ENCODE measurements around the gene TUG1.

TUG1 gene

GRCh38 chr22:30968924-30969531, at the start of gene TUG1:
TSS of gene TUG1 (plus strand) at chr22:30969265.
- Mint-ChIP-seq H3K9me3 (peaks cover 63% of the 10 kb centered on the region), H3K36me3 (ENCODE audit: low read depth) (peaks cover 81% of the 10 kb centered on the region), H3K4me1 (ENCODE audit: low read depth) (peaks cover 37% of the 10 kb centered on the region)

GRCh38 chr22:30919973-30920372, 49.1 kb upstream of the TUG1 start:
- H3K4me1 Mint-ChIP-seq (ENCODE audit: low read depth), result peaks cover 12% of the 10 kb centered on the region
- peaks cover 14% of the 10 kb centered on the region for H3K36me3 Mint-ChIP-seq (ENCODE audit: low read depth)
- H3K4me3 Mint-ChIP-seq, result no peak overlapping the region
- no peaks in the 10 kb centered on the region for H3K27me3 Mint-ChIP-seq (ENCODE audit: low read depth)
- H3K9me3 Mint-ChIP-seq, result peaks cover 6% of the 10 kb centered on the region
- DNase-seq (ENCODE audit: low spot score), result no peak
- H3K27ac Mint-ChIP-seq, result no peak overlapping the region

More at GRCh38 chr22:30968924-30969531, at the start of gene TUG1:
- H3K27me3 Mint-ChIP-seq (ENCODE audit: low read depth), result no peaks in the 10 kb centered on the region
- H3K27ac Mint-ChIP-seq, result peak within 1 kb of the TSS; percentile 99
- DNase-seq (ENCODE audit: low spot score), result peak; percentile 97
- H3K4me3 Mint-ChIP-seq, result peak within 1 kb of the TSS; percentile 96

- peak overlapping the region; percentile 41 for H3K27ac Mint-ChIP-seq
- H3K4me1 Mint-ChIP-seq (ENCODE audit: low read depth), result peaks cover 12% of the 10 kb centered on the region
- peak overlapping the region; percentile 64 for H3K4me3 Mint-ChIP-seq
- peaks cover 5% of the 10 kb centered on the region for H3K9me3 Mint-ChIP-seq
- DNase-seq (ENCODE audit: low spot score), result peak; percentile 71
- H3K27me3 Mint-ChIP-seq (ENCODE audit: low read depth), result no peaks in the 10 kb centered on the region
- H3K36me3 Mint-ChIP-seq (ENCODE audit: low read depth), result peaks cover 15% of the 10 kb centered on the region
Measured at GRCh38 chr22:30920407-30920806, 48.7 kb upstream of the TUG1 start.

GRCh38 chr22:30921108-30921507, 48.0 kb upstream of the TUG1 start:
- peaks cover 12% of the 10 kb centered on the region for H3K4me1 Mint-ChIP-seq (ENCODE audit: low read depth)
- H3K4me3 Mint-ChIP-seq, result peak overlapping the region; percentile 64
- no peaks in the 10 kb centered on the region for H3K9me3 Mint-ChIP-seq
- no peaks in the 10 kb centered on the region for H3K27me3 Mint-ChIP-seq (ENCODE audit: low read depth)
- peak overlapping the region; percentile 67 for H3K27ac Mint-ChIP-seq
- H3K36me3 Mint-ChIP-seq (ENCODE audit: low read depth), result peaks cover 18% of the 10 kb centered on the region
- DNase-seq (ENCODE audit: low spot score), result no peak

GRCh38 chr22:30922151-30922611, 46.9 kb upstream of the TUG1 start:
- peak; percentile 79 for DNase-seq (ENCODE audit: low spot score)
- Mint-ChIP-seq H3K4me3 (peak overlapping the region; percentile 64), H3K9me3 (no peaks in the 10 kb centered on the region), H3K36me3 (ENCODE audit: low read depth) (peaks cover 28% of the 10 kb centered on the region), H3K27me3 (ENCODE audit: low read depth) (no peaks in the 10 kb centered on the region), H3K4me1 (ENCODE audit: low read depth) (peaks cover 12% of the 10 kb centered on the region), H3K27ac (peak overlapping the region; percentile 67)

GRCh38 chr22:30923168-30923900, 45.7 kb upstream of the TUG1 start:
- Mint-ChIP-seq H3K4me3 (no peak overlapping the region), H3K27me3 (ENCODE audit: low read depth) (no peaks in the 10 kb centered on the region), H3K4me1 (ENCODE audit: low read depth) (peaks cover 12% of the 10 kb centered on the region), H3K27ac (peak overlapping the region; percentile 45), H3K9me3 (no peaks in the 10 kb centered on the region), H3K36me3 (ENCODE audit: low read depth) (peaks cover 33% of the 10 kb centered on the region)
- DNase-seq (ENCODE audit: low spot score), result no peak

- no peak for DNase-seq (ENCODE audit: low spot score)
- Mint-ChIP-seq H3K4me1 (ENCODE audit: low read depth) (peaks cover 8% of the 10 kb centered on the region), H3K9me3 (no peaks in the 10 kb centered on the region), H3K4me3 (no peak overlapping the region), H3K36me3 (ENCODE audit: low read depth) (peaks cover 36% of the 10 kb centered on the region), H3K27ac (no peak overlapping the region), H3K27me3 (ENCODE audit: low read depth) (no peaks in the 10 kb centered on the region)
Measured at GRCh38 chr22:30925667-30926066, 43.4 kb upstream of the TUG1 start.

GRCh38 chr22:30926706-30927105, 42.4 kb upstream of the TUG1 start:
- no peak overlapping the region for H3K4me3 Mint-ChIP-seq
- no peaks in the 10 kb centered on the region for H3K27me3 Mint-ChIP-seq (ENCODE audit: low read depth)
- DNase-seq (ENCODE audit: low spot score), result no peak
- no peaks in the 10 kb centered on the region for H3K9me3 Mint-ChIP-seq
- peaks cover 2% of the 10 kb centered on the region for H3K4me1 Mint-ChIP-seq (ENCODE audit: low read depth)
- no peak overlapping the region for H3K27ac Mint-ChIP-seq
- H3K36me3 Mint-ChIP-seq (ENCODE audit: low read depth), result peaks cover 40% of the 10 kb centered on the region

GRCh38 chr22:30927806-30928205, 41.3 kb upstream of the TUG1 start:
- no peak overlapping the region for H3K4me3 Mint-ChIP-seq
- no peak overlapping the region for H3K27ac Mint-ChIP-seq
- no peaks in the 10 kb centered on the region for H3K9me3 Mint-ChIP-seq
- no peaks in the 10 kb centered on the region for H3K27me3 Mint-ChIP-seq (ENCODE audit: low read depth)
- H3K36me3 Mint-ChIP-seq (ENCODE audit: low read depth), result peaks cover 41% of the 10 kb centered on the region
- no peaks in the 10 kb centered on the region for H3K4me1 Mint-ChIP-seq (ENCODE audit: low read depth)
- no peak for DNase-seq (ENCODE audit: low spot score)

- no peak overlapping the region for H3K27ac Mint-ChIP-seq
- DNase-seq (ENCODE audit: low spot score), result no peak
- H3K4me1 Mint-ChIP-seq (ENCODE audit: low read depth), result no peaks in the 10 kb centered on the region
- H3K36me3 Mint-ChIP-seq (ENCODE audit: low read depth), result peaks cover 42% of the 10 kb centered on the region
- no peaks in the 10 kb centered on the region for H3K27me3 Mint-ChIP-seq (ENCODE audit: low read depth)
- no peak overlapping the region for H3K4me3 Mint-ChIP-seq
- no peaks in the 10 kb centered on the region for H3K9me3 Mint-ChIP-seq
Measured at GRCh38 chr22:30928401-30928800, 40.7 kb upstream of the TUG1 start.

- Mint-ChIP-seq H3K9me3 (no peaks in the 10 kb centered on the region), H3K36me3 (ENCODE audit: low read depth) (peaks cover 50% of the 10 kb centered on the region), H3K27me3 (ENCODE audit: low read depth) (no peaks in the 10 kb centered on the region), H3K4me3 (no peak overlapping the region), H3K4me1 (ENCODE audit: low read depth) (no peaks in the 10 kb centered on the region), H3K27ac (no peak overlapping the region)
- DNase-seq (ENCODE audit: low spot score), result no peak
Measured at GRCh38 chr22:30930228-30930627, 38.8 kb upstream of the TUG1 start.

GRCh38 chr22:30931541-30932300, 37.3 kb upstream of the TUG1 start:
- Mint-ChIP-seq H3K4me3 (no peak overlapping the region), H3K27me3 (ENCODE audit: low read depth) (no peaks in the 10 kb centered on the region), H3K36me3 (ENCODE audit: low read depth) (peaks cover 54% of the 10 kb centered on the region), H3K9me3 (no peaks in the 10 kb centered on the region), H3K27ac (no peak overlapping the region), H3K4me1 (ENCODE audit: low read depth) (no peaks in the 10 kb centered on the region)
- no peak for DNase-seq (ENCODE audit: low spot score)

- H3K36me3 Mint-ChIP-seq (ENCODE audit: low read depth), result peaks cover 50% of the 10 kb centered on the region
- H3K4me1 Mint-ChIP-seq (ENCODE audit: low read depth), result no peaks in the 10 kb centered on the region
- no peaks in the 10 kb centered on the region for H3K27me3 Mint-ChIP-seq (ENCODE audit: low read depth)
- no peak overlapping the region for H3K27ac Mint-ChIP-seq
- no peaks in the 10 kb centered on the region for H3K9me3 Mint-ChIP-seq
- no peak overlapping the region for H3K4me3 Mint-ChIP-seq
- no peak for DNase-seq (ENCODE audit: low spot score)
Measured at GRCh38 chr22:30932661-30933060, 36.4 kb upstream of the TUG1 start.

GRCh38 chr22:30933457-30933856, 35.6 kb upstream of the TUG1 start:
- no peaks in the 10 kb centered on the region for H3K27me3 Mint-ChIP-seq (ENCODE audit: low read depth)
- H3K27ac Mint-ChIP-seq, result no peak overlapping the region
- no peak overlapping the region for H3K4me3 Mint-ChIP-seq
- DNase-seq (ENCODE audit: low spot score), result no peak
- no peaks in the 10 kb centered on the region for H3K9me3 Mint-ChIP-seq
- H3K4me1 Mint-ChIP-seq (ENCODE audit: low read depth), result no peaks in the 10 kb centered on the region
- H3K36me3 Mint-ChIP-seq (ENCODE audit: low read depth), result peaks cover 54% of the 10 kb centered on the region

Measured in T-helper 2 cell treated with Interferon-gamma antibody and Interleukin-4, amounts not matched to agents 5 μg/mL and 100 μg/mL, for 36 hours (primary cell).